ENCODE measurements around the gene MRPS25.

Gene MRPS25

GRCh38 chr3:15064835-15065549, at the start of gene MRPS25:
Gene MRPS25, minus strand, starts transcription at chr3:15065315. Its CDS starts 121 bp downstream, at chr3:15065194.
- peak; percentile 94 for DNase-seq

GRCh38 chr3:15113884-15114283, 48.8 kb upstream of the MRPS25 start:
- DNase-seq, result no peak

GRCh38 chr3:15113471-15113870, 48.4 kb upstream of the MRPS25 start:
- DNase-seq, result no peak

- no peak for DNase-seq
Measured at GRCh38 chr3:15112011-15112410, 46.9 kb upstream of the MRPS25 start.

GRCh38 chr3:15110206-15110605, 45.1 kb upstream of the MRPS25 start:
- DNase-seq, result no peak

- DNase-seq, result peak; percentile 11
Measured at GRCh38 chr3:15108869-15109268, 43.8 kb upstream of the MRPS25 start.

- DNase-seq, result peak; percentile 76
Measured at GRCh38 chr3:15108082-15108545, 43.0 kb upstream of the MRPS25 start.

GRCh38 chr3:15107075-15107947, 42.2 kb upstream of the MRPS25 start:
- no peak for DNase-seq

GRCh38 chr3:15102836-15103235, 37.7 kb upstream of the MRPS25 start:
- DNase-seq, result no peak

GRCh38 chr3:15102256-15102655, 37.1 kb upstream of the MRPS25 start:
- peak; percentile 48 for DNase-seq

GRCh38 chr3:15099364-15100098, 34.4 kb upstream of the MRPS25 start:
- DNase-seq, result peak; percentile 11

- DNase-seq, result peak; percentile 97
Measured at GRCh38 chr3:15098503-15099363, 33.6 kb upstream of the MRPS25 start, which contains the start of gene RBSN. Gene RBSN, minus strand, starts transcription at chr3:15099148. Its CDS starts 3,028 bp downstream, at chr3:15096120.

GRCh38 chr3:15097891-15098290, 32.8 kb upstream of the MRPS25 start:
- DNase-seq, result no peak

- no peak for DNase-seq
Measured at GRCh38 chr3:15096046-15096445, 30.9 kb upstream of the MRPS25 start.

- DNase-seq, result no peak
Measured at GRCh38 chr3:15094187-15094875, 29.2 kb upstream of the MRPS25 start.

- DNase-seq, result no peak
Measured at GRCh38 chr3:15092686-15093085, 27.6 kb upstream of the MRPS25 start.

- DNase-seq, result no peak
Measured at GRCh38 chr3:15091575-15091974, 26.5 kb upstream of the MRPS25 start.

- DNase-seq, result no peak
Measured at GRCh38 chr3:15089201-15089600, 24.1 kb upstream of the MRPS25 start.

GRCh38 chr3:15086699-15087098, 21.6 kb upstream of the MRPS25 start:
- DNase-seq, result no peak

GRCh38 chr3:15086263-15086662, 21.1 kb upstream of the MRPS25 start:
- DNase-seq, result no peak

GRCh38 chr3:15083252-15083651, 18.1 kb upstream of the MRPS25 start:
- no peak for DNase-seq
